Trophoblast cell (in vitro differentiated cells and primary cell): ENCODE measurements around the gene ASCL3.
"Not testable (repeated sequence)": the region's sequence is repeated elsewhere in the genome, so short reads cannot be mapped to it uniquely, and the experiment has no call there.

Source experiments
- DNase-seq, 2 donors: peaks; one replicate each; pipeline ENCODE4 v3.0.0-alpha.2; 2016
- H2AFZ ChIP-seq: 2 replicates; pipeline ENCODE4 v1.6.1; 2013; ENCODE audit warnings: low read length, moderate library complexity, mild to moderate bottlenecking; ENCODE audit not compliant: insufficient read depth, poor library complexity
- H2AK5ac ChIP-seq: 2 replicates; pipeline ENCODE4 v1.6.1; 2013; ENCODE audit warnings: mild to moderate bottlenecking, low read length
- H2BK120ac ChIP-seq: 2 replicates; pipeline ENCODE4 v1.6.1; 2013; ENCODE audit warnings: low read length, mild to moderate bottlenecking, moderate library complexity; ENCODE audit not compliant: insufficient read depth, poor library complexity
- H2BK12ac ChIP-seq: 2 replicates; pipeline ENCODE4 v1.6.1; 2013; ENCODE audit warnings: mild to moderate bottlenecking, low read length, moderate library complexity
- H2BK5ac ChIP-seq: 2 replicates; pipeline ENCODE4 v1.6.1; 2013; ENCODE audit warnings: low read length, low read depth, moderate library complexity, mild to moderate bottlenecking; ENCODE audit not compliant: poor library complexity
- H3K14ac ChIP-seq: 2 replicates; pipeline ENCODE4 v1.6.1; 2013; ENCODE audit warnings: mild to moderate bottlenecking, low read length
- H3K18ac ChIP-seq: 2 replicates; pipeline ENCODE4 v1.6.1; 2013; ENCODE audit warnings: mild to moderate bottlenecking, low read length
- H3K23ac ChIP-seq: 2 replicates; pipeline ENCODE4 v1.6.1; 2013; ENCODE audit warnings: low read length
- H3K27ac ChIP-seq: 2 replicates; pipeline ENCODE4 v1.5.1; 2013; ENCODE audit warnings: low read depth, mild to moderate bottlenecking, inconsistent platforms, low read length, moderate library complexity
- H3K27me3 ChIP-seq: 2 replicates; pipeline ENCODE4 v1.6.1; 2013; ENCODE audit warnings: inconsistent platforms, mild to moderate bottlenecking, low read length, moderate library complexity; ENCODE audit not compliant: insufficient read depth
- H3K36me3 ChIP-seq, 2 experiments: 1 replicate in 1 of 2; 2 replicates in 1 of 2; pipeline ENCODE4 v1.6.1; 2013; ENCODE audit warnings: low read length in 2 of 2, mild to moderate bottlenecking in 2 of 2, moderate library complexity in 1 of 2; ENCODE audit not compliant: insufficient read depth in 2 of 2, control insufficient read depth in 1 of 2
- H3K4ac ChIP-seq: 2 replicates; pipeline ENCODE4 v1.6.1; 2013; ENCODE audit warnings: low read depth, mild to moderate bottlenecking, low read length, moderate library complexity
- H3K4me1 ChIP-seq, 2 experiments: 1 replicate in 1 of 2; 2 replicates in 1 of 2; pipeline ENCODE4 v1.6.1; 2013; ENCODE audit warnings: low read length in 2 of 2, mild to moderate bottlenecking in 2 of 2, moderate library complexity in 1 of 2; ENCODE audit not compliant: insufficient read depth in 2 of 2, control insufficient read depth in 1 of 2
- H3K4me2 ChIP-seq: 2 replicates; pipeline ENCODE4 v1.6.1; 2013; ENCODE audit warnings: inconsistent platforms, mild to moderate bottlenecking, low read length, moderate library complexity
- H3K4me3 ChIP-seq: 2 replicates; pipeline ENCODE4 v1.5.1; 2013; ENCODE audit warnings: mild to moderate bottlenecking, low read depth, low read length, inconsistent platforms
- H3K79me1 ChIP-seq: one replicate; pipeline ENCODE4 v1.6.1; 2013; ENCODE audit warnings: low read length
- H3K79me2 ChIP-seq: 2 replicates; pipeline ENCODE4 v1.6.1; 2013; ENCODE audit warnings: low read length, mild to moderate bottlenecking; ENCODE audit not compliant: control insufficient read depth, insufficient read depth, poor library complexity
- H3K9ac ChIP-seq: 2 replicates; pipeline ENCODE4 v1.6.1; 2013; ENCODE audit warnings: mild to moderate bottlenecking, low read length
- H3K9me3 ChIP-seq: 2 replicates; pipeline ENCODE4 v1.6.1; 2013; ENCODE audit warnings: low read depth, mild to moderate bottlenecking, control low read depth, inconsistent platforms, low read length; ENCODE audit not compliant: insufficient read depth
- H4K12ac ChIP-seq: 2 replicates; pipeline ENCODE4 v1.6.1; 2013; ENCODE audit warnings: low read depth, mild to moderate bottlenecking, low read length, moderate library complexity
- H4K8ac ChIP-seq: 2 replicates; pipeline ENCODE4 v1.6.1; 2013; ENCODE audit warnings: low read depth, mild to moderate bottlenecking, low read length, moderate library complexity
- H4K91ac ChIP-seq: one replicate; pipeline ENCODE4 v1.6.1; 2013; ENCODE audit warnings: low read depth, mild to moderate bottlenecking, low read length, moderate library complexity
- WGBS: extraction: QIAGEN DNeasy Blood & Tissue Kit; methylation state at CpG from one replicate; pipeline ENCODE4 v1.1.7; 2013; ENCODE audit warnings: missing lambda C conversion rate; ENCODE audit not compliant: insufficient read length, insufficient coverage; ENCODE audit errors: extremely low coverage; 5-methylcytosine and 5-hydroxymethylcytosine counted together

The ASCL3 gene

GRCh38 chr11:8979365-8979764, 36.5 kb upstream of the ASCL3 start:
- no CpG with 5 or more reads among the region's 7 CpGs for WGBS
- not testable (repeated sequence) for H3K4me1 ChIP-seq, H2BK5ac ChIP-seq

DNA sequence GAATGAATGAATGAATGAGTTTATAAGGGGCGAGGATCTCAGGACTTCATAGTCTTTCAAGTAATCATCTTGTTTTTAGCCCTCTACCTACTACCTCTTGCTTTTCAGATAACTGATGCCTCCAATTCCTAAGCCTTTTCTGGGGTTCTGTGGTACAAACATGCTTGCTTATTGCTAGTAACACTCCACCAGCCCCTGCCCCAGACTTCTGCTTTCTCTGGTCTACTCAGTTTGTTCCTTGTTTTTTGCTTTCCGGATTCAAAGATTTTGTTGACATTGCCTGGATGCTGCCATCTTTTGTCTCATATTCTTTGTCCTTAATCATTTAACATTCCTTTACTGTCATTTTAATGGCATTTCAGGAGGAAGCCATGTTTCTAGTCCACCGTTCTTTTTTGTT, 30.3 kb upstream of the ASCL3 start:
- no peaks in the 10 kb centered on the region for H3K36me3 ChIP-seq
- H4K8ac ChIP-seq, result no peak overlapping the region
- H3K23ac ChIP-seq, result no peak overlapping the region
- no peak overlapping the region for H2BK5ac ChIP-seq
- H3K14ac ChIP-seq, result no peak overlapping the region
- H3K18ac ChIP-seq, result no peak overlapping the region
- H4K91ac ChIP-seq, result no peak overlapping the region
- no peaks in the 10 kb centered on the region for H3K9me3 ChIP-seq
- H3K27me3 ChIP-seq, result no peaks in the 10 kb centered on the region
- no peaks in the 10 kb centered on the region for H3K79me2 ChIP-seq
- no peaks in the 10 kb centered on the region for H3K4me1 ChIP-seq
- no peak overlapping the region for H3K4me3 ChIP-seq
- WGBS, result no CpG with 5 or more reads among the region's 3 CpGs
- no peak overlapping the region for H3K27ac ChIP-seq
- no peak for DNase-seq
- H2BK120ac ChIP-seq, result no peak overlapping the region
- no peak overlapping the region for H3K4ac ChIP-seq
- H3K79me1 ChIP-seq, result no peaks in the 10 kb centered on the region
- H3K4me2 ChIP-seq, result no peak overlapping the region
- H2AFZ ChIP-seq, result no peak overlapping the region
- H2AK5ac ChIP-seq, result no peak overlapping the region
- H4K12ac ChIP-seq, result no peak overlapping the region
- no peak overlapping the region for H2BK12ac ChIP-seq
- H3K9ac ChIP-seq, result no peak overlapping the region

More at GRCh38 chr11:8979365-8979764, 36.5 kb upstream of the ASCL3 start:
- H2BK12ac ChIP-seq, H3K79me1 ChIP-seq, H3K4me2 ChIP-seq, H3K9ac ChIP-seq, H2AFZ ChIP-seq, H3K18ac ChIP-seq, DNase-seq, H3K9me3 ChIP-seq, H3K23ac ChIP-seq, H4K91ac ChIP-seq, H2AK5ac ChIP-seq, H3K36me3 ChIP-seq, H4K12ac ChIP-seq, H3K4me3 ChIP-seq, H4K8ac ChIP-seq, H3K14ac ChIP-seq, H3K27me3 ChIP-seq, H3K79me2 ChIP-seq, H2BK120ac ChIP-seq, H3K4ac ChIP-seq, H3K27ac ChIP-seq: not testable (repeated sequence)

GRCh38 chr11:8971924-8972316, 29.1 kb upstream of the ASCL3 start:
- Histone ChIP-seq H4K91ac (no peak overlapping the region), H2BK5ac (no peak overlapping the region), H4K8ac (no peak overlapping the region), H3K27me3 (no peaks in the 10 kb centered on the region), H3K9me3 (no peaks in the 10 kb centered on the region), H3K9ac (no peak overlapping the region), H2AFZ (no peak overlapping the region), H3K36me3 (no peaks in the 10 kb centered on the region), H3K4ac (no peak overlapping the region), H3K4me3 (no peak overlapping the region), H3K27ac (no peak overlapping the region), H3K4me1 (no peaks in the 10 kb centered on the region), H3K14ac (no peak overlapping the region), H4K12ac (no peak overlapping the region), H3K23ac (no peak overlapping the region), H3K79me2 (no peaks in the 10 kb centered on the region), H2BK12ac (no peak overlapping the region), H2AK5ac (no peak overlapping the region), H3K79me1 (no peaks in the 10 kb centered on the region), H3K18ac (no peak overlapping the region), H2BK120ac (no peak overlapping the region), H3K4me2 (no peak overlapping the region)
- DNase-seq, result no peak
- WGBS, result no CpG with 5 or more reads among the region's 1 CpG

DNA sequence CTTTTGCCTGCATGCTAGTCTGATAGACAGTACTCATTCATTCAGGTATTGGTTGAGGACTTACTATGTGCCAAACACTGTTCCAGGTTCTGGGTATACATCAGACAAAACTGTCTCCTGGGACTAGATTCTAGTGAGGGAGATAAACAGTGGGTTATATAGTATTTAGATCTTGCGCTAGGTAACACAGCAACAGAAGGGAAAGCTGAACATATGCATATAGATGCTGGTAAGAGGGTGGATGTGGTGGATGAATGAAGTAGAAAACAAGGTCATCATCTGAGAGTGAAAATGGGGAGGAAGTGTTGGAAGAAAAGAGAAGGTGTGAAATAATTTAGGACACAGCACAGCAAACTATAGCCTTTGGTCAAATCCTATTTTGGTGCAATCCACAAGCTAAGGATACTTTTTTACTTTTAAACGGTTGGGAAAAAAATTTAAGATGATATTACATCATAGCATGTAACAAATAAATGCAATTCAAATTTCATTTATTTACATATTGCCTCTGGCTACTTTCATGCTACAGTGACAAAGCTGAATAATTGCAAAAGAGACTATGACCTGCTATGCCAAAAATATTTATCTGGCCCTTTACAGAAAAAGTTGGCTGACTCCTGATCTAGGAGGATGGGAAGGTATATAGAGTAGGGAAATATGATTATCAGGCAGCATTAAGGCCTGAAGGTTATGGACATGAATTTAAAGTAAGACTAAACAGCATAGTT, 28.5 kb upstream of the ASCL3 start:
- Histone ChIP-seq H2AFZ (no peak overlapping the region), H3K9me3 (no peaks in the 10 kb centered on the region), H3K36me3 (no peaks in the 10 kb centered on the region), H4K8ac (no peak overlapping the region), H3K23ac (no peak overlapping the region), H2AK5ac (no peak overlapping the region), H3K14ac (no peak overlapping the region), H2BK12ac (no peak overlapping the region), H3K18ac (no peak overlapping the region), H3K4ac (no peak overlapping the region), H3K79me2 (no peaks in the 10 kb centered on the region), H3K79me1 (no peaks in the 10 kb centered on the region), H3K9ac (no peak overlapping the region), H3K4me1 (no peaks in the 10 kb centered on the region), H3K4me3 (no peak overlapping the region), H2BK5ac (no peak overlapping the region), H3K27ac (no peak overlapping the region), H3K27me3 (no peaks in the 10 kb centered on the region), H3K4me2 (no peak overlapping the region), H4K12ac (no peak overlapping the region), H4K91ac (no peak overlapping the region), H2BK120ac (no peak overlapping the region)
- no peak for DNase-seq
- no CpG with 5 or more reads among the region's 2 CpGs for WGBS
